Hepatocyte (in vitro differentiated cells): Measurements from ENCODE around the gene APOA5. TPM values are rescaled to one million over a fixed set of nuclear protein-coding genes. Genes with fewer than 3 reads are reported as not detected.

ENCODE experiments used
- DNase-seq: peaks from one replicate; pipeline ENCODE4 v3.0.0-alpha.2; 2016; ENCODE audit warnings: low spot score
- H2AFZ ChIP-seq: fragments of 200-600 bp; sonication (generic); 2 replicates; pipeline ENCODE4 v1.6.0; 2016; ENCODE audit warnings: antibody characterized with exemption, mild to moderate bottlenecking
- H3K27ac ChIP-seq: fragments of 200-600 bp; sonication (generic); 2 replicates; pipeline ENCODE4 v1.5.1; 2016; ENCODE audit warnings: mild to moderate bottlenecking
- H3K27me3 ChIP-seq: fragments of 200-600 bp; sonication (generic); 2 replicates; pipeline ENCODE4 v1.6.1; 2016
- H3K36me3 ChIP-seq: fragments of 200-600 bp; sonication (generic); replicated peaks from 2 replicates; pipeline ENCODE4 v1.5.1; 2016; ENCODE audit warnings: low read depth; ENCODE audit not compliant: insufficient read depth
- H3K4me1 ChIP-seq: fragments of 200-600 bp; sonication (generic); 2 replicates; pipeline ENCODE4 v1.5.1; 2016; ENCODE audit warnings: mild to moderate bottlenecking, moderate library complexity; ENCODE audit not compliant: insufficient read depth
- H3K4me2 ChIP-seq: fragments of 200-600 bp; sonication (generic); 2 replicates; pipeline ENCODE4 v1.6.0; 2016
- H3K4me3 ChIP-seq: fragments of 200-600 bp; sonication (generic); 2 replicates; pipeline ENCODE4 v1.5.1; 2016; ENCODE audit warnings: mild to moderate bottlenecking
- H3K79me2 ChIP-seq: fragments of 200-600 bp; sonication (generic); 2 replicates; pipeline ENCODE4 v1.6.0; 2017; ENCODE audit warnings: mild to moderate bottlenecking
- H3K9me2 ChIP-seq: fragments of 200-600 bp; sonication (generic); replicated peaks from 2 replicates; pipeline ENCODE4 v1.6.0; 2017; ENCODE audit warnings: mild to moderate bottlenecking; ENCODE audit not compliant: insufficient read depth
- H3K9me3 ChIP-seq: fragments of 200-600 bp; sonication (generic); 2 replicates; pipeline ENCODE4 v1.5.1; 2016; ENCODE audit warnings: low read depth, mild to moderate bottlenecking
- H4K20me1 ChIP-seq: fragments of 200-600 bp; sonication (generic); 2 replicates; pipeline ENCODE4 v1.6.0; 2016; ENCODE audit warnings: mild to moderate bottlenecking; ENCODE audit not compliant: insufficient read depth, poor library complexity, severe bottlenecking
- CTCF ChIP-seq: fragments of 200-600 bp; sonication (generic); IDR thresholded peaks from 2 replicates; pipeline ENCODE4 v1.5.1; 2016; ENCODE audit warnings: antibody characterized with exemption, mild to moderate bottlenecking; ENCODE audit not compliant: poor library complexity
- EZH2 ChIP-seq: fragments of 200-600 bp; sonication (generic); IDR thresholded peaks from 2 replicates; pipeline ENCODE4 v1.6.1; 2016; ENCODE audit warnings: antibody characterized with exemption, mild to moderate bottlenecking, borderline replicate concordance
- EZH2phosphoT487 ChIP-seq: fragments of 200-600 bp; sonication (generic); IDR thresholded peaks from one replicate; pipeline ENCODE4 v1.6.1; 2018; ENCODE audit warnings: antibody characterized with exemption, mild to moderate bottlenecking, low read depth, moderate library complexity; ENCODE audit not compliant: unreplicated experiment, severe bottlenecking
- WGBS: methylation state at CpG from one replicate; pipeline ENCODE4 v1.1.6; 2016; ENCODE audit warnings: low lambda C conversion rate; ENCODE audit errors: missing lambda C conversion rate; 5-methylcytosine and 5-hydroxymethylcytosine counted together
- polyA plus RNA-seq: library from polyadenylated mRNA; unstranded; fragments of >200 nt; fragmentation: Nextera tagmentation; extraction: Ambion mirVana; gene quantifications from 2 replicates; pipeline ENCODE4 v1.2.1, GENCODE V29; 2016
- total RNA-seq: library from RNA; depleted of rRNA; stranded (reverse); fragments of >200 nt; gene quantifications from 2 replicates; pipeline ENCODE4 v1.2.3, GENCODE V29; 2014

The APOA5 gene
- total and polyA plus RNA-seq, 2 experiments from 2014 or later = 14.6 to 20.3 TPM

DNA sequence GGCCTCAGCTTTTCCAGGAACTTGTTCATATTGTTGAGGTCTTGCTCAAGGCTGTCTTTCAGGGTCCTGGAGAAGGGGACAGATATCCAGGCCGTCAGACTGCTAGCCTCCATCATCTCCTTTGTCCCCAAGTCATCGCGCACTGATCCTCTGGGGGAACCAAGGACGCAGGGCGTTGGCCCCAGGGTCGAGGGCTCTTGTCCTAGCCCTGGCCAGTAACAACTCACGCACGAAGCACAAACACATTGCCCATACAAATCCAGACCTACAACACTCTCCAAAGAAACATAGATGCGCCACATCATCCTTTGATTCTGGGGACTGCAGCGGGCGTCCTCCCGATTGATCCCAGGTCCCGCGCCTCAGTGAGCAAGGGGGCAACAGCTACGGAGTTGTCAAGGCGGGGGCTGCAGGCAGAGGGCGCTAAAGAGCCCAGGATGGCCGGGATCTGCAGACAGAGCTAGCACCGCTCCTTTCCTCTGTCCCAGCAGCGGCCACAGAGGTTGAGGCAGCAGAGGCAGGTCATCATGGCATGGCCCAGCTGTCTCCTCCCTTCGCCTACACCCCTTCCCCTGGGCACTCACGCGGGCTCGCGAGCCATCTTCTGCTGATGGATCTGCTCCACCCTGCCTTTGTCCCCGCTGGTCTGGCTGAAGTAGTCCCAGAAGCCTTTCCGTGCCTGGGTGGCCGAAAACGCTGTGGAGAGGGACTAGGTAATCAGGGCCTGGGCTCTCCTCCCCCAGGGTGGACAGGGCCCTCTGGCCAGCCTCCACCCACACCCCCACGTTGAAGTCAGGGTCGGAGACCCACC, 472 bp downstream of the APOA5 start:
- Histone ChIP-seq H3K27me3 (no peaks in the 10 kb centered on the region), H3K9me2 (no peaks in the 10 kb centered on the region), H4K20me1 (no peaks in the 10 kb centered on the region), H3K4me2 (peak overlapping the region; percentile 61), H3K4me3 (no peak overlapping the region), H3K79me2 (peaks cover 15% of the 10 kb centered on the region), H2AFZ (no peak overlapping the region), H3K4me1 (peaks cover 12% of the 10 kb centered on the region), H3K27ac (no peak overlapping the region), H3K9me3 (no peaks in the 10 kb centered on the region), H3K36me3 (no peaks in the 10 kb centered on the region)
- WGBS = 38% methylated on average over 31 of the region's 31 CpGs
- peak; percentile 86 for DNase-seq
- TF ChIP-seq EZH2 (no peak), CTCF (peak; percentile 81), EZH2phosphoT487 (no peak)

DNA sequence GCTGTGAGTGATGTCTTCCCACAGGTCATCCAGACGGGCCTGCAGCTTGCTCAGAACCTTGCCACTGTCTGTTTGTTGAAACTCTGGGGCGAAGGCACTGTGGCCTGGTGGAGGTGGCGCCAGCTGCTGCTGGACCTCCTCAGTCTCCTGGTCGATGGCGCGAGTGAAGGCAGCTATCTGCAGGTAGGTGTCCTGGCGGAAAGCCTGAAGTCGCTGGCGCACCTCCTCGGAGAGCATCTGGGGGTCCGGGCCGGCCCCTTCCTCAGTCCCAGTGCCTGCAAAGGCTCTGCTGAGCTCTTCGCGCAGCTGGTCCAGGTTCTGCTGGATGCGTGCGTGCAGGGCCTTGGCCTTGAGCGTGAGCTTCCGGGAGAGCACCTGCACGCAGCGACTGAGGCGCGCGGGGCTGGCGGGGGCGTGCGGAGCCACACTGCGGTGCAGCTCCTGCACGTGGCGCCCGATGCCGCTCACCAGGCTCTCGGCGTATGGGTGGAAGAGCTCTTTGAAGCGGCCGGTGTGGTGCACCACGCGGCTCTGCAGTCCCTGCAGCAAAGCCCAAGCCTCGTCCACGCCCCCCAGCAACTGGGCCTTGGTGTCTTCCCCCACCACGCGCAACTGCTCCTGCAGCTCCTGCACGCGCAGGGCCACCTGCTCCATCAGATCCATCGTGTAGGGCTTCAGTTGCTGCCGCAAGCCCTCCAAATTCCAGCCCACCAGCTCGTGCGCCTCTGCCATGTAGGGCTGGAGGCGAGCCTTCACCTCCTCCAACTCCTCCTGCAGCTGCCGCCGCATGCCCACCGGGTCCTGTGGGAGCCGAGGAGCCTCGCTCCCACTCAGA, 1.3 kb downstream of the APOA5 start:
- Histone ChIP-seq H3K79me2 (peaks cover 16% of the 10 kb centered on the region), H3K4me2 (no peak overlapping the region), H4K20me1 (no peaks in the 10 kb centered on the region), H3K9me2 (no peaks in the 10 kb centered on the region), H3K4me1 (peaks cover 12% of the 10 kb centered on the region), H3K4me3 (no peak overlapping the region), H3K27me3 (no peaks in the 10 kb centered on the region), H3K9me3 (no peaks in the 10 kb centered on the region), H3K27ac (no peak overlapping the region), H2AFZ (no peak overlapping the region), H3K36me3 (no peaks in the 10 kb centered on the region)
- 95% methylated on average over 53 of the region's 53 CpGs for WGBS
- no peak for TF ChIP-seq CTCF
- TF ChIP-seq EZH2phosphoT487 = no peak
- DNase-seq = no peak

- peaks cover 12% of the 10 kb centered on the region for H3K4me1 ChIP-seq
- H3K9me2 ChIP-seq = no peaks in the 10 kb centered on the region
- no peak for TF ChIP-seq EZH2
- TF ChIP-seq EZH2phosphoT487 = no peak
- TF ChIP-seq CTCF = no peak
- peak overlapping the region; percentile 92 for H3K27ac ChIP-seq
- H2AFZ ChIP-seq = no peak overlapping the region
- no peak for DNase-seq
- no peaks in the 10 kb centered on the region for H3K36me3 ChIP-seq
- H3K4me3 ChIP-seq = no peak overlapping the region
- H3K4me2 ChIP-seq = peak overlapping the region; percentile 90
- WGBS = 89% methylated on average over 4 of the region's 4 CpGs
- no peaks in the 10 kb centered on the region for H4K20me1 ChIP-seq
- H3K79me2 ChIP-seq = peaks cover 16% of the 10 kb centered on the region
- H3K27me3 ChIP-seq = no peaks in the 10 kb centered on the region
- no peaks in the 10 kb centered on the region for H3K9me3 ChIP-seq
These were observed 2.7 kb downstream of the APOA5 start for GRCh38 chr11:116788975-116789374.
